Measurements from ENCODE around the gene IGF2BP1. TPM values are rescaled to one million over a fixed set of nuclear protein-coding genes. Genes with fewer than 3 reads are reported as not detected.

IGF2BP1 gene
- total RNA-seq, 1 experiment from 2014 or later = 434 TPM

- Mint-ChIP-seq H3K36me3 (ENCODE audit: insufficient read depth in 1 of 3, low read depth in 3 of 3) (peaks cover 32 to 84% (median 83%) of the 10 kb centered on the region in 3 experiments), H3K9me3 (no peaks in the 10 kb centered on the region; a peak in 1 of 5 replicates), H3K4me1 (peaks cover 24 to 31% of the 10 kb centered on the region in 2 experiments), H3K27ac (peak overlapping the region; percentile 90 to 98 (median 94)), H3K27me3 (ENCODE audit: low read depth) (no peaks in the 10 kb centered on the region; the same call in 1 of the 2 replicates), H3K4me3 (peak overlapping the region in 1 of 2 experiments; percentile 40; a peak in 2 of 5 replicates)
- Histone ChIP-seq H2BK5ac (ENCODE audit: insufficient read length, low read length) (no peak overlapping the region), H2AK5ac (ENCODE audit: insufficient read length, low read length) (no peak overlapping the region), H4K20me1 (ENCODE audit: control insufficient read depth, insufficient read depth, insufficient read length) (no peaks in the 10 kb centered on the region), H3K18ac (ENCODE audit: insufficient read length, low read depth, low read length) (no peak overlapping the region), H3K79me2 (ENCODE audit: insufficient read depth, low read length) (peaks cover 2% of the 10 kb centered on the region; the same call in 1 of the 2 replicates), H3K4me1 (ENCODE audit: insufficient read depth, low read length) (no peaks in the 10 kb centered on the region), H3K56ac (ENCODE audit: insufficient read length, low read depth, low read length) (no peak overlapping the region), H4K91ac (ENCODE audit: insufficient read length, low read depth, low read length) (no peak overlapping the region), H2BK12ac (ENCODE audit: insufficient read length, low read depth, low read length) (no peak overlapping the region), H3K79me1 (ENCODE audit: insufficient read depth, low read depth, low read length, poor library complexity, severe bottlenecking) (peaks cover 3% of the 10 kb centered on the region), H2BK120ac (ENCODE audit: low read depth, low read length, poor library complexity, severe bottlenecking) (no peak overlapping the region), H3K9me3 (ENCODE audit: control insufficient read depth, low read depth, low read length) (no peaks in the 10 kb centered on the region), H4K5ac (ENCODE audit: insufficient read length, low read depth, low read length) (no peak overlapping the region), H3K27ac (ENCODE audit: insufficient read length, low read depth, low read length) (no peak overlapping the region), H3K9ac (ENCODE audit: extremely low read depth, insufficient read length, low read length) (no peak overlapping the region), H3K4ac (ENCODE audit: low read depth, low read length) (no peak overlapping the region), H3K23me2 (ENCODE audit: insufficient read length, low read depth, low read length, poor library complexity, severe bottlenecking) (no peaks in the 10 kb centered on the region), H3K23ac (ENCODE audit: insufficient read length, low read depth, low read length) (no peak overlapping the region), H4K8ac (replicated peaks; ENCODE audit: insufficient read length, low read depth, low read length) (no peak overlapping the region), H3K14ac (ENCODE audit: insufficient read depth, low read length) (no peak overlapping the region), H3K4me2 (ENCODE audit: insufficient read depth, insufficient read length, low read length) (no peak overlapping the region), H3T11ph (ENCODE audit: low read length) (no peak overlapping the region), H2AFZ (ENCODE audit: low read length) (no peak overlapping the region), H3K27me3 (ENCODE audit: insufficient read depth, low read length) (no peaks in the 10 kb centered on the region), H2BK20ac (ENCODE audit: low read depth, low read length, poor library complexity, severe bottlenecking) (no peak overlapping the region), H2BK15ac (ENCODE audit: low read depth, low read length) (no peak overlapping the region)
- peak; percentile 81 for DNase-seq
- peak; percentile 83 for TF ChIP-seq CTCF (conservative IDR thresholded peaks at IDR 0.05)
- WGBS (ENCODE audit: extremely low coverage, insufficient read length, low lambda C conversion rate) = no CpG with 5 or more reads among the region's 11 CpGs
Measured at GRCh38 chr17:49031965-49032928, 35.1 kb downstream of the IGF2BP1 start.

All from H9 (cell line).